HG03571 (cell line): ENCODE results near the gene GPANK1.
A peak's percentile ranks its signal among the peaks of the same experiment; 100 is the strongest.

Experiments used
- ATAC-seq: cut with Tn5 transposase; IDR thresholded peaks from one replicate; pipeline ENCODE4 v1.9.1; 2021; ENCODE audit not compliant: unreplicated experiment

GPANK1 gene

DNA sequence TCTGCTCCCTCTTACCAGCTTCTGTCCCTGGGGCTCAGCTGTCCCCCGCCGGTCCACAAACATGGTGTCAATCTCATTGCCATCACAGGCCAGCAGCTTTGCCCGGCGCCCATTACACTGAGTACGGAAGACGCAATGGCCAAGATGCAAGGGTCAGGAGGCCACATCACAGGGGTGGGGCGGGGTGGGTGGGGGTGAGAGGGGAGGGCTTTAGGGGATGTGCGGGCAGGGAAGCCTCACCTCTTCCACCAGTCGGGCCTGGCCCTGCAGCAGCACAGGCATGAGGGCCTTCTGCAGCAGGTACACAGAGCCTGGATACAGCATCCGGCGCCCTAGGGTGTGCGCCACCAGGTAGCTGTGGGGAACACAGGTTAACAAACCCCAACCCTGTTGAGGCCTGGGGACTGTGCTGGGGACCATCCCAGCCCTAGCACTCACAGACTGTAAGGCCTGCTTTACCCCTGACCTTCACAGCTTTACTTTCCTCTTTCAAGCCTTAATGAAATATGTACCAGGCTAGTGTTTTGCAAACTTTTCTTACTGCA, 26.8 kb upstream of the GPANK1 start:
- no peak for ATAC-seq

DNA sequence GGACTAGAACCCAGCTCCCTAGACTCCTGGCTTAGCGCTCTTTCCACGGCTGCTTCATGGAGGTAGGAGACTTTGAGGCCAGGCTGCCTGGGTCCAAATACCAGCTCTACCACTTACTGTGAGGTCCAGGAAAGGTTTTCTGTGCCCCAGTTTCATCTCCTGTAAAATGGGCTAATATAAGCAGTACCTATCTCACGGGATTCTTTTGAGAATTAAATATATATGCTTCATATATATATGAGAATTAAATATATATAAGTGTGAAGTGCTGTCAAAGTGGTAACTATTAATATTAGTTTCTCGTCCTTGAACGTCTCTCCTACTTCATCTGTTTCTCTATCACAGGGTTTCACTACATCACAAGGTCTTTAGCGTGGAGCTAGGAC, 26.3 kb upstream of the GPANK1 start:
- no peak for ATAC-seq

DNA sequence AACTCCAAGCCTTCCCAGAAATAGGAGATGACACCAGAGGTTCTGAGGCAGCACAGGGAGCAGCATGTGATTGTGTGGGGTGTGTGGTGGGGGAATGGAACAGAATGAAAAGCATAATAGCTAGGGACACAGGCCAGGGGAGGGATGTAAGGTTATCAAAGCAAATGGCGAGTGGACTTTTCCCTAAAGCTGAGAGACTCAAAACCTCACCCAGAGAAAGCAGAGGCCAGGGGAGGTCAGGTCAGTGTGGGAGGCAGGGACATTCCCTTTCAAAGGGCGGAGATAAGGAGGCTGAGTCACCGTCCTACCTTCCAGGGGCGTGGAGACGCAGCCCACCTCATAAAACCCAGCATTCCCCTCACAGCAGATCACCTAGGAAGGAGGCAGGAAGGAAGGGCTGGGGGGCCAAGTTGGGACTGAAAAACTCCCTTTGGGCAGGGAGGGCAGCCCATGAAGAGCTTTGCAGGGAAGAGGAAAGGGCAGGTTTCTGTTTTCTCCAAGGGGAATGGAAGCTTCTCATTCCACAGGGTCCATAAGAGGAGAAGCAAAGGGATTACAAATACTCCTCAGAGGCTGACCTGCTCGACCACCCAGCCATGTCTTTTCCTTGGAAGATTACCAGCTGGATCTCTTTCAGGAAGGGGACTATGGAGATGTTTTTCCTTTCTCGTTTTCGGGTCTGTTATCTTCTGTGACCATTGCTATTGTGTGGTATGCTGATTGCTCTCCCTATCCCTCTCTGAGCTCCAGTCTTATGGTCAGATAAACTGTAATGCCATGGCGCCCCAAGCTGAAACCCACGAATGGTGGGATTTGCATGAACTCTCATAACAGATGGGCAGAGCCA, 25.7 kb upstream of the GPANK1 start:
- ATAC-seq: no peak

DNA sequence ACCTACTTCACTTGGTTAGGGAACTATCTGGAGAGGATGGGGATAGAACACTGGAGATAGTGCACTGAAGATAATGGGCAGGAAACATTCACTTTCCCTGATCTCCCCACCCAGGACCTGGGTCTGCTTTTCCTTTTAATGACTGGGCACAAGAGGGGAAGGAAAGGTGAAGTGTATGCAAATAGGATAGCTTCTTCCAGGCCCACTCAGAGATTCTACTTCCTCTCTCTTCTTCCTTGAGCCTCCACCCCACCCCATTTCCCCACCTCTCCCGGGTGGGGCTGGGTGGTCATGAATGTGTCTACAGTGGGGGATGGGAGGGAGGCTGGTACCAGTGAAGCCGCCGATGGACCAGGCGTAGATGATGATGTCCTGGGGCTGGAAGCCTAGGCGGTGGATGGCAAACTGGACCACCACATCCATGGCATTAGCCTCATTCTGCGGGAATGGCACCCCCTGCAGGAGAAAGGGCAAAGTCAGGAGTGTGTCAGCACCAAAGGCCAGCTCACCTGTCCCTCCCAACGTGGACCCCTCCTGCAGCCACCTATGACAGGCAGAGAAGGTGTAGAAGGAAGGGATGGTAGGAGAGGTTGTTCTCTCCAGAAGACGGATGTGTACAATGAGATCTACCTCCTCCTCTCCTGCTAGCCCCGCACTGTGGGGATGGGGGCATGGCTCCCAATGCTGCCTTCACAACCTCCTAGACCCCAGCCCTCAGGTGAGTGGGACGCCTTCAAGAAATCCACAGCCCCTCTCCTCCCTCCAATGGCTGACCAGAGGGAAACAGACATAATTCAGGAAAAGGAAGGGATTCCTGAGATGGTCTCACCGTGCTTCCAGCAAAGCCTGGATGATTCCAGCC, 24.7 kb upstream of the GPANK1 start:
- ATAC-seq: no peak

DNA sequence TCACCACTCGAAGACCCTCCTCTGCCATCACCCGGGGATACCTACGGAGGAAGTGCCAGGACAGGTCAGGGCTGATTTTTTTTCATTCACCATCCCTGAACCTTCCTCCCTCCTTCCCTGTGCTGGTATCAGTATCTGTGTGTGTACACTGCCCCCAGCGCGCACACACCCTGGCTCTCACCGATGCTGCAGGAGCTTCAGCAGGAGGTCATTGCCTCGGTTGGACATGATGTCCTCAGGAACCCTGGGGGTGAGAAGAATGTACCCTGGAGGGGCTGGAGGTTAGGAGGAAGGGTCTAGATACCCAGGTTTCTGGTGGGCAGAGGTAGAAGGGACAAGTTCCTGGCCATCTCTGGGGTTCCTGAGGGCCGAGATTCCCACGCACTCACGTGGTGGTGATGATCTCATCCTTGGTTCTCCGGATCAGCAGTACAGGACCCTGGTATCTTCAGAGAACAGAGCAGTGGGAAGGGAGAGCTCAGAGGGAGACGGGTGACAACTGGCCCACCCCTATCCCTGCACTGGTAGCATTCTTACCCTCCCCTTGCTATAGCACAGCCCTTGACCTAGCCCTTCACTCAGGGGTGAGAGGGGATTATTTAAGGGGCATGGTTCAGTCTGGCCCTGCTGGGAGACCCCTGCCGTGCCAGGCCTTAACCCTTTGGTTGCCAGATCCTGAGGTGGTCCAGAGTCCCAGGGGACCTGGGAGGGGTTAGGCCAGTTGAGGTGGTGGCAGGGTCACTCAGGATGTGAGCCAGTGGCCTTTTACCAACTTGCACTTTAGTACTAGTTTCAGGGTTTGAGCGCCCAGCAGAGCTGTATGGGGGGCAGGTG, 23.3 kb upstream of the GPANK1 start:
- ATAC-seq: no peak

DNA sequence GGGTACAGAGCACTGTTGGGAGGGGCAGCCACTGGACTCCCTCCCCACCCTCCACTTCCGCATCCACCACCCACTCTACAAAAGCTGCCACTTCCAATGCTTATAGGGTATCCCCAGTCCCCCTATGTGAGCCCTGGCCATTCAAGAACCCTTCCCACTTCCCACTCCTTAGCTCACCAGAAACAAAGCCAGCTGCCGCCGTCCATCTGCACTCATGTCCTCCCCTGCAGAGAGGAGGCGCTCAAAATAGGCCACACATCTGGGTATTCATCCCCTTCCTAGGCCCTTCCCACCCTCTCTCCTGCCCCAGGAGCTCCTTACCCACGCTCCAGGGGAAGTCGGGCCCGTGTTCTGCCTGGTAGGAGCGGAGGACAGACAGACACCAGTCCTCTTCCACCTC, 22.5 kb upstream of the GPANK1 start:
- ATAC-seq: no peak

DNA sequence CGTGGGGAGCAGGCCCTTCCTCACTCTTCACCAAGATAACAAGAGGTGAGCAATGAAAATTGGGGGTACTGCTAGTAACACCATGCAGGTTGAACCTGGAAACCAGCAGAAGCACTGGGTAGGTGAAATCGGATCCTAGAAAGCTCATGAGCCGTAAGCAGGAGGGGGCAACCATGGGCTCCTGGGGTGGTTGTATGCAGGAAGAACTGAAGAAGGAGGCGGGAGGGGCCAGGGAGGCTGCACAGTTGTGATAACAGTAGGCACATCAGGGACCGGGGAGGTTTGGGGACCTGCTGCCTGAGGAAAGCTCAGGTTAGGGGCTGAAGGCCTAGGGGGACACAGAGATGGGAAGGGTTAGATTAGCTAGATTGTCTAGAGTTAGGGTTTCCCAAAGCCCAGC, 21.7 kb upstream of the GPANK1 start:
- ATAC-seq: no peak

DNA sequence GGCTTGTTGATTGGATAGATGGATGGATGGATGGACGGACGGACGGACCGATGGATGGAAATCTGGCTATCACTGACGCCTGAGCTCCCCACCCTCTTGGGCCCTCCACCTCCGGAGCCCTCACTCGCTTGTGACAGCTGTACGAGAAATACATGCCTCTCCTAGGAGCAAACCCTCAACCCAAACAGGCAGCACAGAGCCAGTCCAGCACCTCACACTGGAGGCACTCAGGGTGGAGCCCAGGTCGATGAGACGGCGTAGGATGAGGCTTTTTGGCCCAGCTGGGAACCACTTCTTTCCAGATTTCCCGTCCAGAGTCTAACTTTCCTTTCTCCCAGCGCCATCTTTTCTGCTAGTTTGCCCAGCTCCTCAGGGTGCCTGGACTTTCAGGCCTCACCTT, 18.8 kb upstream of the GPANK1 start:
- ATAC-seq: no peak

DNA sequence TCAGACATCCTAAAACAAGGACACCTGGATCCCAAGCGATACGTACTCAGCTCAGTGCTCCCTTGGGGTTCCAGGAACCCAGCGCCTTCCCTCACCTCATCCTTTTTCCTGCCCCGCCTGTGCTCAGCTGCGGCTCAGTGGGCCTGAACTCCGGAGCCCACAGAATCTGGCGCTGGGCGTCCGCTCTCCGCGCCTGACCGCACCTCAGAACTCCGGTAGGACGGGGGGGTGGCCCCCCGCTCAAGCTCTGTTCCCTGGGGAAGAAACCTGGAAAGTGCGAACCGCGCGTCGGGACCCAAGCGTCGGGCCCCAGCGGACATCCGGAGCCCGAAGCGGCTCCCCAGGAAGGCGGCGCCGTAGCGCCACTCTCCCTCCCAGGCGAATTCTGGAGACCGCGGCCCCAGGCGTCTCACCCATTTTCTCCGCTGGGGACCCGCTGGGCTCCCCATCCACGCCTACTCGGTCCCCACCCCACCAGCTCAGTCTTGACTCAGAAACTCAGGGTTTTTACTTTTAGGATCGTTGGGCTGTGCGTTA, 16.4 kb upstream of the GPANK1 start:
- no peak for ATAC-seq

DNA sequence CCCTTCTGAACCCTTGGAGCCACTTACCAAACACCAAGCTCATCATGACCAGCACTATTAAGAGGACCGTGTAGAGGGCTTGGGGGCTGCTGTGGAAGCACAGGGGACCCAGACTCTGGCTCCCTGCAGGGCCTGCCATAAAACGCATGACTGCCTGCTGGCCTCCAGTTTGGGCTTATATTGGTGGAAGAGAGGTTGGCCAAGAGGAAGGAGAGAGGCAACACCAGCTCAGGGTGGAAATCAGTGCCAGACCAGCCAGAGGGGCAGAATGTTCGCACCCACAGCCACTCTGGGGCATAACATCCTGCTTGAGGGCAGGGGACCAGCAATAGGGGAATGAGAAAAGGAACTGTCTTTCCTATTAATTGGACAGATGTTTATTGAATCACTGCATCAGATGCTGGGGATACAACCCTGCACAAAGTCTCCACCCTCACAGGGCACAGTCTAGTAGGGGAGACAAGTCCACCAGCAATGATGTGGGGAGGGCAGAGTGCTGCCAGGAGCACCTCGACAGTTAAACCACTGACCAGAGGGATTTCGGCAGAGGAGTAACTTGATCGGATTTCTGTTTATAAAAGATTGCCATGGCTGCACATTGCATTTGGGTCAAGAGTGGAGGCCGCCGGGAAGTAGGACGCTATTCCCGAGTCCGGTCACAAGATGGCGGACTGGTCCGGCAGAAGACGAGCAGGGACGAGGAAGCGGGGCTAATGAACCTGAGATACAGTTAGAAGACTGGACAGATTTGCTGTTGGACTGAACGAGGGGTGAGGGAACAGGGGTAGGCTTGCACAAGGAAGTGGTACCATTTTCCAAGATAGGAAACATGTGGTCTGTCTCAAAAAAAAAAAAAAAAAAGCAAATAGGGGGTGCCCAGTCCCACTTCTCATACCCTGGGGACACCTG, 15.7 kb upstream of the GPANK1 start, which contains the start of gene LY6G5C:
Gene LY6G5C, minus strand, starts transcription at position 842 of the 909 bp plus-strand sequence. Its CDS starts 694 bp downstream, at position 148.
- ATAC-seq: no peak

DNA sequence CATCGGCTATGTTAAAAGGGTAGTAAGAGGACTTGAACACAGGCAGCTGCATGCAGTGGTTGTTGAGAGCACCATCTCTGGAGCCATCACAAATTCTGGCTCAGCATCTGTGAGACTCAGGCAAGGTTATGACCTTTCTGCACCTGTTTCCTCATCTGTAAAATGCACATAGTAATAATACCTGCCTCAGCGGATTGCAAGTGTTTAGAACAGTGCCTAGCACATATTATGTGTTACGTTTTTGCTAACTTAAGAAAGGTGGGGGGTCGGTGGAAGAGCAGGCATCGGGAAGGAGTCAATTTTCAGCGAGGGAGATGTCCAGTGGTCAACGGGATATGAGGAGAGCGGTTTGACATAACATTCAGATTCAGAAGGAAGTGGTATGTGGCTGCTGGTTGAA, 13.2 kb upstream of the GPANK1 start:
- no peak for ATAC-seq

DNA sequence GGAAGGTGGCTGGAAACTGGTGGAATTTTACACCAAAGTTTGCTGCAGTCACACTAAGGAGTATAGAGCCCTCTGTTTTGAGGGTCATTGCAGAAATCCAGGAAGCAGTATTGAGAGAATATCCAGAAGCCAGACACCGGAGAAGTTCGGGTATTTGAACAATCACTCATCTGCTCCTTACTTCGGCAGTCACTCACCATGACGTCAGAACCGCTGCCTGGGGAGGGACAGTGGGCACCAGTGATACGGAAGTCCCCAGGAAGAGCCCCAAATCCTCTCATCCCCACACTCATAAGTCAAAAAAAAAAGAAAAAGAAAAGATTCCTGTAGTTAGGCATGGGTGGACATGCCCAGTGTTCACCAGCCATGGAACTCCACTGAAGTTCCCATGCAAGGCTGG, 12.1 kb upstream of the GPANK1 start:
- no peak for ATAC-seq

DNA sequence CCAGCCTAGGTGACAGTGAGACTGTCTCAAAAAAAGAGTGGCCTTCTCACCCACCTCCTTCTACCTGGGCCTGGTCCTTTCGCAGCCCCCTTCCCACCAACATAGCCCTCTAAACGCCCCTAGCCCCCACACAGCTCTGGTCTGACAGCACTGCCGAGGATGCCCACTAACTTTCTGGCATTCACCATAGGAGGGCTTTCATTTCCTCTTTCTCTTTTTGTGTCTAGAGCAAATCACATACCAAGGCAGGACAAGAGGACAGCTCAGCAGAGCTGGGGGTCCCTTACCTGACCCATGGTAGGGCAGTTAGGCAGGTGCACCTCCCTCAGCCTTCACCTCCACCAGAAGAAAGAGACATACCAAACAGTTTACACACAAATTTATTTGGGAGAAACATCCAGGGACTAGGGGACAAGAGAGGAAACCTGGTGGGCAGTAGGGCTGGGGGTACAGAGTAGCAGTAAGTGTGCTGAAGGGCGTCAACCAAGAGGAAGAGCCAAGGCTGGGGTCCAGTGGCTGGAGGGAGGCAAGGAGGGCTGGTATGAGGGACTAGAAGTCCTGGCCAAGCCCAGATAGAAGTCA, 11.6 kb upstream of the GPANK1 start:
- no peak for ATAC-seq

DNA sequence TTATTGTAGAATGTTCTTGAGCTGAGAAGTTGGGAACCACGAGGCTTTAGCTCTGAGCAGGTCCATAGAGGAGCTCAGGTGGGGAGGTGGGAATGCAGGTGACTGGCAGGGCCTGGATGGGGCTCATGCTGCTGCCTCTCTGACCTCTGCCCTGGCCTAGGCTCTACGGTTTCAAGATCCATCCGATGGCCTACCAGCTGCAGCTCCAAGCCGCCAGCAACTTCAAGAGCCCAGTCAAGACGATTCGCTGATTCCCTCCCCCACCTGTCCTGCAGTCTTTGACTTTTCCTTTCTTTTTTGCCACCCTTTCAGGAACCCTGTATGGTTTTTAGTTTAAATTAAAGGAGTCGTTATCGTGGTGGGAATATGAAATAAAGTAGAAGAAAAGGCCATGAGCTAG, 4.9 kb upstream of the GPANK1 start, which contains the start of gene LY6G5B:
Gene LY6G5B, plus strand, starts transcription at position 301 of the 400 bp plus-strand sequence. CDS start 975 bp downstream, outside the sequence.
- ATAC-seq: no peak

DNA sequence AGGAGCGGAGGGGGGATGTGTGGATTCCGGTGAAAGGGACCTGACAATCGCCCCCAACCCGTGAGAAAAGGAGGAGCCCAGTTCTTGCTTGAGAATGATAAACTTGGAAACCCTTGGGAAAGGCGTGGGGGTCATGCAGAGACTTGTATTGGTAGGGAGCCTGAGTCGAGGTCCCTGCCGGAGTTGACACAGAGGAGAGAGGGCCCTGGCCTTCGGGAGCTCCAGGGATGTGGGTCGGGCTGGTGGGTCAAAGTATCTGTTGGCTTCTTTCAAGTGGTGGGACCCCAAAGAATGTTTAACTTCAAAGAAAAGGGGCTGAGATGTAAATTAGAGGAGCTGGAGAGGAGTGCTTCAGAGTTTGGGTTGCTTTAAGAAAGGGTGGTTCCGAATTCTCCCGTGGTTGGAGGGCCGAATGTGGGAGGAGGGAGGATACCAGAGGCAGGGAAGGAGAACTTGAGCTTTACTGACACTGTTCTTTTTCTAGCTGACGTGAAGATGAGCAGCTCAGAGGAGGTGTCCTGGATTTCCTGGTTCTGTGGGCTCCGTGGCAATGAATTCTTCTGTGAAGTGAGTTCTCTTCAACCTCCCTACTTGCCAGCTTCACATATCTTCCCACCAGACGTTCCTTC, 1.7 kb upstream of the GPANK1 start:
- ATAC-seq: no peak

DNA sequence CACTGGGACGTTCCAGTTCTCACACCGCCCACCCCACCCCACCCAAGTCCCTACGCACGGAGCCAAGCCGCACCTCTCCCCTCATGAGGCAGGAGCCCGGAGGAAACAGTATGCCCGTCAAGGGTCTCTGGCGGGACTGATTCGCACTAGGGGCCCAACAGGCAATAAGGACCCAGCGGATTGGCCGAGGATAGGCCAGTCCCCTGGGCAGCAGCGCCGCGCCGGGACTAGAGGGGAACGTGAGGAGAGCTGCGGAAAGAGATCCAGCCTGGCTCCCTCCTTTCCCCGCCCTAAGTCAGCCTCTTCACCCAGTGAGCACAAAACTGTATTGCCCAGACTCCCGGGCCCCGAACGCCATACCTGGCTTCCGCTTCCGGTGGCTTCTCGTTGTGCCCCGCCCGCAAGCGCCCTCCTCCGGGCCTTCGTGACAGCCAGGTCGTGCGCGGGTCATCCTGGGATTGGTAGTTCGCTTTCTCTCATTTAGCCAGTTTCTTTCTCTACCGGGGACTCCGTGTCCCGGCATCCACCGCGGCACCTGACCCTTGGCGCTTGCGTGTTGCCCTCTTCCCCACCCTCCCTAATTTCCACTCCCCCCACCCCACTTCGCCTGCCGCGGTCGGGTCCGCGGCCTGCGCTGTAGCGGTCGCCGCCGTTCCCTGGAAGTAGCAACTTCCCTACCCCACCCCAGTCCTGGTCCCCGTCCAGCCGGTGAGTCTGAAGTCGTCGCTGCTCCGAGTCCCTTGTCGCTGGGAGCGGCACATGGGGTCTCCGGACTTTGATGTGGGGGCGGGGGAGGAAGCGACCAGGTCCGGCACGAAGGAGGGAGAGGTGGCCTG, 922 bp upstream of the GPANK1 start, which contains the start of gene CSNK2B:
Gene CSNK2B, plus strand, starts transcription at position 580 of the 836 bp plus-strand sequence. CDS start 752 bp downstream, outside the sequence.
- ATAC-seq: peak; percentile 68

DNA sequence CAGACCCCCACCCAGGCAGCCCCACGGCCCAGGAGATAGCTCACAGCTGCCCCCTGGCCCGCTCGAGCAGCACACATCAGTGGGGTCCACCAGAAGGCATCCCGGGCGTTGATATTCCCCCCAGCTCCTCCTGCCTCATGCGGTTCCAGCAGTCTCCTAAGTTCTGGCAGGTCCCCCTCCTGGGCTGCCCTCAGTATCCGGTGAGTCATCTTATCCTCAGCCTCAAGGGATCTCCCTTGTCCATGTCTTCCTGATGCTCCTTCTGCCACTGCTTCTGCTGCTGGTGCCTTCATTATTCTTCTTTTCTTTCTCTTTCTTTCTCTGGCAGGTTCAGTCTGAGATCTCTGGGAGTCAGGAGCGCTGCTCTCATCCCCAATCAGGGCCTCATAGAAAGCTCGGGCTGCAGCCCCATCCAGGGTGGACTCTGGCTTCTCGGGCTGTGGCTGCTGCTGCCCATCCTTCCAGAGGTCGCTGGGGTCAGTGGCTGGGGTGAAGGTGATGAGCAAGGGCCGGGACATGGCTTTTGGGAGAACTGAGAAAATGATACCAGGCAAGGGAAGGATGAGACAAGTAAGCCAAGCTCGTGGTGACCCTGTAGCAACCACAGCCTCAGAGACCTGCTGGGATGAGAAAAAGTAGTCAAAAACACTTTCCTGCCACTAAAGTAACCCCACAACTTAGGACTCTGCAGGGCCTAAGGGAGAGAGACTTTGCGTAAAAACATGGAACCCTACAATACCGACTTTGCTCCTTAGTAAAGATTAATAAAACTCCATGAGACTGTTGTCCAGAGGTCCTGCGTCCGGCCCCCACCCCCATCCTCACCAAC, 622 bp downstream of the GPANK1 start:
- no peak for ATAC-seq
